ENCODE data around the gene NMRK1. TPM values are rescaled to one million over a fixed set of nuclear protein-coding genes. Genes with fewer than 3 reads are reported as not detected.

NMRK1 gene
- total RNA-seq, 1 experiment from 2014 or later, result 7.8 TPM

GRCh38 chr9:75063556-75064305, 24.2 kb downstream of the NMRK1 start:
- no peaks in the 10 kb centered on the region for H3K9me3 ChIP-seq (ENCODE audit: control insufficient read depth in 1 of 2, insufficient read depth in 1 of 2, low read depth in 1 of 2, low read length in 2 of 2)
- no peaks in the 10 kb centered on the region for H3K79me2 ChIP-seq (ENCODE audit: insufficient read depth, low read length)
- TF ChIP-seq FOSL1 (IDR thresholded peaks at IDR 0.05; ENCODE audit: low read depth) (no peak), SRF (IDR thresholded peaks at IDR 0.05; ENCODE audit: low read depth) (no peak), JUND (IDR thresholded peaks at IDR 0.05) (no peak), CTCF (IDR thresholded peaks at IDR 0.05 in 2 of 3, conservative IDR thresholded peaks at IDR 0.05 in 1 of 3; ENCODE audit: borderline replicate concordance in 1 of 3, insufficient read depth in 1 of 3, low read depth in 2 of 3, low read length in 2 of 3) (no peak), REST (IDR thresholded peaks at IDR 0.05; ENCODE audit: low read depth) (no peak), ELF1 (IDR thresholded peaks at IDR 0.05; ENCODE audit: borderline replicate concordance, low read depth) (no peak), ZNF274 (IDR thresholded peaks at IDR 0.05; ENCODE audit: low read depth, low read length) (no peak), EGR1 (IDR thresholded peaks at IDR 0.05; ENCODE audit: low read depth) (no peak), CEBPB (IDR thresholded peaks at IDR 0.05; ENCODE audit: low read depth) (no peak), TCF7L2 (IDR thresholded peaks at IDR 0.05; ENCODE audit: borderline replicate concordance, extremely low read depth, insufficient read depth, insufficient read length) (no peak), POLR2AphosphoS5 (IDR thresholded peaks at IDR 0.05; ENCODE audit: low read depth, low read length) (no peak), CBX3 (IDR thresholded peaks at IDR 0.05; ENCODE audit: low read depth) (no peak)
- BruUV-seq (replicated peaks), result no TSS peak
- H3K9me2 ChIP-seq (ENCODE audit: insufficient read depth), result no peaks in the 10 kb centered on the region
- ChIA-PET POLR2A (interaction anchor here (0.9 to 1.3 kb wide), 2 partner anchors 24 to 35 kb away, joined by 3 to 5 read pairs; partner anchors contain the start of genes CARNMT1, NMRK1 and OSTF1), RAD21 (ENCODE audit: low non-redundant PET in 1 of 2, low total read pairs in 2 of 2, uncharacterized antibody in 2 of 2, unreplicated experiment in 2 of 2) (no interaction called here), CTCF (interaction anchor here (1.2 kb wide), 1 partner anchor 35 kb away, joined by 3 read pairs; the partner anchor contains the start of gene CARNMT1)
- intact Hi-C loops (cut with micrococcal nuclease), result no loop called here
- no peak overlapping the region for H3K4me2 ChIP-seq (ENCODE audit: low read length)
- H3K4me1 ChIP-seq (ENCODE audit: control insufficient read depth in 1 of 2, insufficient read depth in 2 of 2, low read length in 2 of 2), result no peaks in the 10 kb centered on the region
- no peaks in the 10 kb centered on the region for H3K27me3 ChIP-seq (ENCODE audit: insufficient read depth, low read length)
- ATAC-seq (no peak), DNase-seq (ENCODE audit: low read depth, low spot score) (no peak)
- no peak overlapping the region for H3K9ac ChIP-seq (ENCODE audit: low read length)
- H4K20me1 ChIP-seq (ENCODE audit: insufficient read depth), result no peaks in the 10 kb centered on the region
- H3K36me3 ChIP-seq (ENCODE audit: control insufficient read depth in 1 of 2, insufficient read depth in 2 of 2, low read length in 2 of 2), result no peaks in the 10 kb centered on the region
- no peak overlapping the region for H3K27ac ChIP-seq (ENCODE audit: low read depth, low read length)
- no peak overlapping the region for H3K4me3 ChIP-seq (replicated peaks in 1 of 2; ENCODE audit: low read depth in 1 of 2, low read length in 2 of 2)
- H2AFZ ChIP-seq (ENCODE audit: low read depth, low read length, poor library complexity, severe bottlenecking), result no peak overlapping the region

All from HCT116 (cell line).